A673 (cell line): ENCODE results near the gene WBP2. TPM values are rescaled to one million over a fixed set of nuclear protein-coding genes. Genes with fewer than 3 reads are reported as not detected.
"Not testable (repeated sequence)": the region's sequence is repeated elsewhere in the genome, so short reads cannot be mapped to it uniquely, and the experiment has no call there.

Source experiments
- BruUV-seq: library from RNA; stranded (reverse); fragments of 400-500 nt; replicated peaks from 2 replicates; lab custom pipeline; 2021; lab: Mats Ljungman, UMichigan
- CTCF ChIA-PET: fragments of 300-600 bp; sonication (Branson Sonifier 250); formaldehyde crosslinking; loops from one replicate; lab custom pipeline; 2022; ENCODE audit warnings: antibody characterized with exemption; lab: Charles Lee
- POLR2A ChIA-PET: fragments of 300-600 bp; sonication (Branson Sonifier 250); formaldehyde crosslinking; loops from one replicate; lab custom pipeline; 2022; ENCODE audit warnings: antibody characterized with exemption; ENCODE audit not compliant: low non-redundant PET; lab: Charles Lee
- DNase-seq: peaks from one replicate; pipeline ENCODE4 v3.0.0-alpha.2; 2015; ENCODE audit warnings: low spot score
- H3K27ac ChIP-seq: fragments of 200-600 bp; sonication (generic); 2 replicates; pipeline ENCODE4 v1.5.1; 2016; ENCODE audit warnings: mixed run types, low read depth, mild to moderate bottlenecking, mixed read lengths, antibody characterized with exemption, low read length; ENCODE audit not compliant: poor library complexity, severe bottlenecking
- H3K27me3 ChIP-seq: fragments of 200-600 bp; sonication (generic); replicated peaks from 2 replicates; pipeline ENCODE4 v1.6.1; 2017; ENCODE audit warnings: mixed run types, low read depth, mild to moderate bottlenecking, mixed read lengths, antibody characterized with exemption, low read length; ENCODE audit not compliant: insufficient read depth, poor library complexity
- H3K36me3 ChIP-seq: fragments of 200-600 bp; sonication (generic); 2 replicates; pipeline ENCODE4 v1.6.1; 2016; ENCODE audit warnings: mixed run types, mild to moderate bottlenecking, mixed read lengths, antibody characterized with exemption, low read length; ENCODE audit not compliant: insufficient read depth, poor library complexity, severe bottlenecking
- H3K4me1 ChIP-seq: fragments of 200-600 bp; sonication (generic); 2 replicates; pipeline ENCODE4 v1.6.1; 2017; ENCODE audit warnings: mixed run types, mild to moderate bottlenecking, mixed read lengths, antibody characterized with exemption, low read length; ENCODE audit not compliant: insufficient read depth, poor library complexity, severe bottlenecking
- H3K4me3 ChIP-seq: fragments of 200-600 bp; sonication (generic); 2 replicates; pipeline ENCODE4 v1.5.1; 2016; ENCODE audit warnings: low read depth, mixed run types, mild to moderate bottlenecking, mixed read lengths, low read length; ENCODE audit not compliant: poor library complexity, severe bottlenecking
- H3K9me3 ChIP-seq: fragments of 200-600 bp; sonication (generic); 2 replicates; pipeline ENCODE4 v1.6.1; 2016; ENCODE audit warnings: mixed run types, low read depth, mild to moderate bottlenecking, mixed read lengths, antibody characterized with exemption, low read length; ENCODE audit not compliant: poor library complexity, severe bottlenecking
- EZH2 ChIP-seq: fragments of 200-600 bp; sonication (generic); IDR thresholded peaks from 2 replicates; pipeline ENCODE4 v1.6.1; 2017; ENCODE audit warnings: borderline replicate concordance, low read depth, mild to moderate bottlenecking, mixed read lengths, antibody characterized with exemption, low read length; ENCODE audit not compliant: poor library complexity, severe bottlenecking
- intact Hi-C: fragments of 100-400 bp; cut with micrococcal nuclease; formaldehyde crosslinking; loops from one replicate; pipeline ENCODE4 v1.10.0; 2022; ENCODE audit not compliant: unreplicated experiment
- total RNA-seq: library from RNA; stranded (reverse); gene quantifications from 2 replicates; pipeline ENCODE4 v1.2.3, GENCODE V29; 2021
- TF ChIP-seq, protein P1 (sequence below): fragments of 300-800, 200-600 bp; sonication (generic); conservative IDR thresholded peaks from 2 replicates; pipeline ENCODE4 v1.5.1; 2017; ENCODE audit warnings: low read depth, mild to moderate bottlenecking, antibody characterized with exemption, low read length, moderate library complexity, mixed read lengths

The WBP2 gene
- total RNA-seq, 1 experiment from 2014 or later, result 70.3 TPM

DNA sequence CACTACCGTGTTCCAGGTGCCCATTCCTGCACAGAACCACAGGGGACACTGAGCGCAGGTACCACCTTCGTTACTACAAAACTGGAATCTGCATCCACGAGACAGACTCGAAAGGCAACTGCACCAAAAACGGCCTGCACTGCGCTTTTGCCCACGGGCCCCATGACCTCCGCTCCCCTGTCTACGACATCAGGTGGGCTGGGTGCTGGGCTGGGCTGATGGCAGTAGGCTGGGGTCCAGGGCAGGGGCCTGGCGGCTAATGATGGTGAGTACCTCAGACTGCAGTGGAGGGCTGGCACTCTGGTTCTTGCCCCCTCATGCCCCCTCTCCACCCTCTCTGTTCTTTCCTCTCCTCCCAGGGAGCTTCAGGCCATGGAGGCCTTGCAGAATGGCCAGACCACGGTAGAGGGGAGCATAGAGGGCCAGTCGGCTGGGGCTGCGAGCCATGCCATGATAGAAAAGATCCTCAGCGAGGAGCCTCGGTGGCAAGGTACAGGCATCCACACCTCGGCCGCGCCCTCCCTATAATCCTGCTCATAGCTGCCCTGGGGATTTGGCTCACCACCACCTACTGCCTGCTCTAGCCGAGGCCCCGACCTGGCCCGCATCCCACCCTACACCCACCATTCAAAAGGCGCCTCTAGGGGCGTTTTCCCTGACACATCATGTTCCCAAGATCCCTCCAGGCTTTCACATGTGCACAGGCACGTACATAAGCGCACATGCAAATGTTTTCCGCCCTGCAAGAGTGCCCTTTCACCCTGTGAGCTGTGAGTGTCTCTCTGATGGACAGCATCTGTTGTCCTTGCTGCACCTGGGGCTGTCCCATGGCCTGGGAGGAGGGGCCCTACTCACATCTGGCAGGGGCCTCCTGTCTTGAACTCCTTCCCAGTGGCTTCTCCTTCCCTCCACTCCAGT lies 42.8 kb downstream of the WBP2 start:
- no peaks in the 10 kb centered on the region for H3K27me3 ChIP-seq
- DNase-seq, result no peak
- POLR2A ChIA-PET, result no interaction called here

DNA sequence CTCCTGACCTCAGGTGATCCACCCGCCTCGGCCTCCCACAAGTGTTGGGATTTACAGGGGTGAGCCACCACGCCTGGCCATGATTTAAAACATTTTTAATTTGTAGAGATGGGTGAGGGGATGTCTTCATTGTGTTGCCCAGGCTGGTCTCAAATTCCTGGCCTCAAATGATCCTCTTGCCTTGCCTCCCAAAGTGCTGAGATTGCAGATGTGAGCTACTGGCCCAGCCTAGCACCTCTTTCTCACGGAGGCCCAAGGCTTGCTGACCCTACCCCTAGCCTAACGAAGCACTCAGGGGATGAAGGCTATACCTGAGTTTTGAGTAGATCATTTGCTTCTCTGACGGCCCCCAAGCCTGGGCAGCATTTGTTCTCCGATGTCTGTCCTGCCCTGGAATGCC lies 44.0 kb downstream of the WBP2 start:
- no peak for DNase-seq
- Histone ChIP-seq H3K36me3 (peaks cover 42% of the 10 kb centered on the region), H3K4me1 (no peaks in the 10 kb centered on the region), H3K4me3 (no peak overlapping the region), H3K9me3 (no peaks in the 10 kb centered on the region), H3K27ac (no peak overlapping the region), H3K27me3 (no peaks in the 10 kb centered on the region)
- intact Hi-C loops, result no loop called here
- TF ChIP-seq, protein P1, sequence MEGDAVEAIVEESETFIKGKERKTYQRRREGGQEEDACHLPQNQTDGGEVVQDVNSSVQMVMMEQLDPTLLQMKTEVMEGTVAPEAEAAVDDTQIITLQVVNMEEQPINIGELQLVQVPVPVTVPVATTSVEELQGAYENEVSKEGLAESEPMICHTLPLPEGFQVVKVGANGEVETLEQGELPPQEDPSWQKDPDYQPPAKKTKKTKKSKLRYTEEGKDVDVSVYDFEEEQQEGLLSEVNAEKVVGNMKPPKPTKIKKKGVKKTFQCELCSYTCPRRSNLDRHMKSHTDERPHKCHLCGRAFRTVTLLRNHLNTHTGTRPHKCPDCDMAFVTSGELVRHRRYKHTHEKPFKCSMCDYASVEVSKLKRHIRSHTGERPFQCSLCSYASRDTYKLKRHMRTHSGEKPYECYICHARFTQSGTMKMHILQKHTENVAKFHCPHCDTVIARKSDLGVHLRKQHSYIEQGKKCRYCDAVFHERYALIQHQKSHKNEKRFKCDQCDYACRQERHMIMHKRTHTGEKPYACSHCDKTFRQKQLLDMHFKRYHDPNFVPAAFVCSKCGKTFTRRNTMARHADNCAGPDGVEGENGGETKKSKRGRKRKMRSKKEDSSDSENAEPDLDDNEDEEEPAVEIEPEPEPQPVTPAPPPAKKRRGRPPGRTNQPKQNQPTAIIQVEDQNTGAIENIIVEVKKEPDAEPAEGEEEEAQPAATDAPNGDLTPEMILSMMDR, result no peak
- no peak for TF ChIP-seq EZH2
- CTCF ChIA-PET, result no interaction called here
- POLR2A ChIA-PET, result no interaction called here
- no TSS peak for BruUV-seq

More for the DNA sequence above, 42.8 kb downstream of the WBP2 start:
- no TSS peak for BruUV-seq
- intact Hi-C loops, result no loop called here
- no peak overlapping the region for H3K4me3 ChIP-seq
- CTCF ChIA-PET, result no interaction called here
- no peak for TF ChIP-seq EZH2
- TF ChIP-seq, protein P1, result no peak
- no peaks in the 10 kb centered on the region for H3K4me1 ChIP-seq
- H3K36me3 ChIP-seq, result peaks cover 50% of the 10 kb centered on the region
- H3K9me3 ChIP-seq, result no peaks in the 10 kb centered on the region
- no peak overlapping the region for H3K27ac ChIP-seq

DNA sequence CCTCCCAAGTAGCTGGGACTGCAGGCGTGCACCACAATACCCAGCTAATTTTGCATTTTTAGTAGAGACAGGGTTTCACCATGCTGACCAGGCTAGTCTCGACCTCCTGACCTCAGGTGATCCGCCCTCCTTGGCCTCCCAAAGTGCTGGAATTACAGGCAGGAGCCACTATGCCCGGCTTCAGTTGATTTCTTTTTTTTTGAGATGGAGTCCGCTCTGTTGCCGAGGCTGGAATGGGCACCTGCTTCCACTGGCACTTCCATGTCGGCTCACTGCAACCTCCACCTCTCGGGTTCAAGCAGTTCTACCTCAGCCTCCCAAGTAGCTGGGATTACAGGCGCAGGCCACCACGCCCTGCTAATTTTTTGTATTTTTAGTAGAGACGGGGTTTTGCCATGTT lies 44.4 kb downstream of the WBP2 start:
- intact Hi-C loops, BruUV-seq, H3K4me3 ChIP-seq, H3K4me1 ChIP-seq, DNase-seq, H3K27ac ChIP-seq, H3K9me3 ChIP-seq, CTCF ChIA-PET, H3K27me3 ChIP-seq, POLR2A ChIA-PET: not testable (repeated sequence)
- H3K36me3 ChIP-seq, result peaks cover 39% of the 10 kb centered on the region

DNA sequence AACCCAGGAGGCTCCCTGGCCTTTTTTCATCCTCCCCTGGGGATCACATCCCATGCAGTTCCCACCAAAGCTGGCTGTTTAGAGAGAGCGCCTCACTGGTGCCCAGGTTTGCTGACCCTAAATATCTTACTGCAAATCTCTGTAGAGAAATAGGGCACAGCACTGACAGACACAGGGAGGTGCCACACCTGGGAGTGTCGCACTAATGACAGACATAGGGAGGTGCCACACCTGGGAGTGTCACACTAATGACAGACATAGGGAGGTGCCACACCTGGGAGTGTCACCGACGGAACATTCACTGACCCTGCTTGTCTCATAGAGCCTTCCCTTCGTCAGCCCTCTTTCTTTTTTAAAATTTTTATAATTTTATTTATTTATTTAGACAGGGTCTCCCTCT lies 44.9 kb downstream of the WBP2 start:
- ChIA-PET POLR2A (no interaction called here), CTCF (no interaction called here)
- no peak for DNase-seq

More for the DNA sequence above, 44.9 kb downstream of the WBP2 start:
- H3K27me3 ChIP-seq, result no peaks in the 10 kb centered on the region
- no peak for TF ChIP-seq EZH2
- TF ChIP-seq, protein P1, result no peak
- H3K9me3 ChIP-seq, result no peaks in the 10 kb centered on the region
- no peak overlapping the region for H3K27ac ChIP-seq
- no peak overlapping the region for H3K4me3 ChIP-seq
- no TSS peak for BruUV-seq
- H3K4me1 ChIP-seq, result no peaks in the 10 kb centered on the region
- intact Hi-C loops, result no loop called here
- H3K36me3 ChIP-seq, result peaks cover 39% of the 10 kb centered on the region
